H1 (cell line): ENCODE measurements around the gene FDPS.
A peak's percentile ranks its signal among the peaks of the same experiment; 100 is the strongest.

ENCODE experiments used
- CBX5 ChIP-seq: fragments of 300-800, 300-1000 bp; sonication (generic); IDR thresholded peaks from 2 replicates; pipeline ENCODE4 v1.7.1; 2016; ENCODE audit warnings: antibody characterized with exemption, low read length, low read depth
- JUN ChIP-seq: IDR thresholded peaks from 2 replicates; pipeline ENCODE4 v1.6.1; 2011; ENCODE audit warnings: low read depth, mild to moderate bottlenecking, improper control_type of control experiment, low read length
- JUND ChIP-seq: IDR thresholded peaks from 2 replicates; pipeline ENCODE4 v1.6.1; 2011; ENCODE audit warnings: mild to moderate bottlenecking, improper control_type of control experiment, low read length
- POLR2A ChIP-seq, 2 experiments: IDR thresholded peaks; 1 replicate in 1 of 2; 2 replicates in 1 of 2; pipeline ENCODE4 v1.6.1; 2011; ENCODE audit warnings: low read depth in 2 of 2, low read length in 2 of 2, mild to moderate bottlenecking in 2 of 2; ENCODE audit errors: control extremely low read depth in 1 of 2
- SUZ12 ChIP-seq: fragments of 200-600 bp; sonication (generic); IDR thresholded peaks from 2 replicates; pipeline ENCODE4 v1.6.1; 2012; ENCODE audit warnings: mild to moderate bottlenecking, inconsistent platforms, low read length, moderate library complexity, mixed read lengths
- TF ChIP-seq, protein P1 (sequence below), 3 experiments: IDR thresholded peaks; 1 replicate in 2 of 3; 2 replicates in 1 of 3; pipeline versions ENCODE4 v1.5.1 to v1.6.1; 2011; ENCODE audit warnings: low read length in 3 of 3, mild to moderate bottlenecking in 3 of 3, inconsistent platforms in 2 of 3, low read depth in 1 of 3, moderate library complexity in 1 of 3; ENCODE audit not compliant: insufficient read depth in 1 of 3; ENCODE audit errors: control extremely low read depth in 1 of 3

DNA sequence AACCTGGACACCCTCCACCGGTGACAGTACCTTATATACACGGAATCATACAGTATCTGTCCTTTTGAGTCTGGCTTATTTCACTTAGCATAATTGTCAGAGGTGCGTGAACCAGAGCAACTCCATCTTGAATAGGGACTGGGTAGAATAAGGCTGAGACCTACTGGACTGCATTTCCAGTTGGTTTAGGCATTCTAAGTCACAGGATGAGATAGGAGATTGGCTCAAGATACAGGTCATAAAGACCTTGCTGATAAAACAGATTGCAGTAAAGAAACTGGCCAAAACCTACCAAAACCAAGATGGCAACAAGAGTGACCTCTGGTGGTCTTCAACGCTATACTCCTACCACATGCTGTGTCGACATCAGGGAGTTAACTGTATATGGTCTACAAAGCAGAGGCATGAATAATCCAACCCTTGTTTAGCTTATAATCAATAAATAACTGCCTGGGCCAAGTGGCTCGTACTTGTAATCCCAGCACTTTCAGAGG, 1.4 kb upstream of the FDPS start:
- TF ChIP-seq CBX5 (no peak), POLR2A (IDR thresholded peaks at IDR 0.05; ENCODE audit: control extremely low read depth in 1 of 2, low read depth in 2 of 2, low read length in 2 of 2) (no peak), JUND (no peak), JUN (no peak), SUZ12 (no peak)
- TF ChIP-seq, protein P1, sequence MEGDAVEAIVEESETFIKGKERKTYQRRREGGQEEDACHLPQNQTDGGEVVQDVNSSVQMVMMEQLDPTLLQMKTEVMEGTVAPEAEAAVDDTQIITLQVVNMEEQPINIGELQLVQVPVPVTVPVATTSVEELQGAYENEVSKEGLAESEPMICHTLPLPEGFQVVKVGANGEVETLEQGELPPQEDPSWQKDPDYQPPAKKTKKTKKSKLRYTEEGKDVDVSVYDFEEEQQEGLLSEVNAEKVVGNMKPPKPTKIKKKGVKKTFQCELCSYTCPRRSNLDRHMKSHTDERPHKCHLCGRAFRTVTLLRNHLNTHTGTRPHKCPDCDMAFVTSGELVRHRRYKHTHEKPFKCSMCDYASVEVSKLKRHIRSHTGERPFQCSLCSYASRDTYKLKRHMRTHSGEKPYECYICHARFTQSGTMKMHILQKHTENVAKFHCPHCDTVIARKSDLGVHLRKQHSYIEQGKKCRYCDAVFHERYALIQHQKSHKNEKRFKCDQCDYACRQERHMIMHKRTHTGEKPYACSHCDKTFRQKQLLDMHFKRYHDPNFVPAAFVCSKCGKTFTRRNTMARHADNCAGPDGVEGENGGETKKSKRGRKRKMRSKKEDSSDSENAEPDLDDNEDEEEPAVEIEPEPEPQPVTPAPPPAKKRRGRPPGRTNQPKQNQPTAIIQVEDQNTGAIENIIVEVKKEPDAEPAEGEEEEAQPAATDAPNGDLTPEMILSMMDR (IDR thresholded peaks at IDR 0.05; ENCODE audit: control extremely low read depth in 1 of 3, insufficient read depth in 1 of 3, low read depth in 1 of 3, low read length in 3 of 3): peak in 2 of 3 experiments; percentile 68 to 74; a peak in 3 of 4 replicates
